SKM-1 (cell line): ENCODE results near the gene TGIF2.
"Not testable (repeated sequence)": the region's sequence is repeated elsewhere in the genome, so short reads cannot be mapped to it uniquely, and the experiment has no call there.

Source experiments
- DNase-seq: peaks from one replicate; lab custom pipeline; 2025; ENCODE audit not compliant: unreplicated experiment; lab: John Stamatoyannopoulos, UW

The TGIF2 gene

DNA sequence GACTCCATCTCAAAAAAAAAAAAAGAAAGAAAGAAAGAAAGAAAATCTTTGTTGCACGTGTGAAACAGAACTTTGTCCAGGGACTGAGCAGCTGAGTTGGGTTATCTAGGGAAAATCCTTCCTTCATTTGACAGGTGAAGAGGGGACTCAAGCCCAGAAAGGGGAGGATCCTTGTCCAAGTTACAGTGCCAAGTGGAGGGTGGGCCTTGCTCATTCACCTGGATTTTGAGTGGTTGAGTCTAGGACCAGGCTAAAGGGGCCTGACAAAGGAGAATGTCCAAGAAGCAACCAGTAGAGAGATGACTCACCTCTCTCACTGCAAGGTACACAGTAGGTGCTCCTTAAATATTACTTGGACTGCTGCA is 2.7 kb downstream of the TGIF2 start:
- DNase-seq = no peak

GRCh38 chr20:36578356-36579041 is 5.1 kb downstream of the TGIF2 start:
- no peak for DNase-seq

- no peak for DNase-seq
Measured at GRCh38 chr20:36579996-36580545, 6.7 kb downstream of the TGIF2 start.

DNA sequence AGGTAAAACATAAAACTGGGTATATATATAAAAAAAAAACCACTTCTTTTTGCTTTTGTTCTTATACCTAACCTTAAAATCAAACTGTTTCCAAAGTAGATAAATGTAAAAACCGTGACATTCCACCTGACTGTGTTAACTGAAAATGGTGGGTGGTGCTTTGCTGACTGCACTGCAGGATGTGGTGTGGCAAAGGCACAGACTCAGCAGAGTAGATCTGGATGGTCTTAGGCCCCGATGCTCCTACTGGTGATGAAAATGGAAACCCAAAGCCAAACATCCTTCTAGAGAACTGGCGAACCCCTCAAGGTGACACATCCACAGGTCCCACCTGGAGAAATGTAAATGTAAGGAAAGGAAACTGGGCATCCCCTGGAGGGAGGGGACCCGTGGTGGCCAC is 8.9 kb downstream of the TGIF2 start:
- no peak for DNase-seq

- no peak for DNase-seq
Measured at GRCh38 chr20:36582821-36583220, 9.4 kb downstream of the TGIF2 start.

DNA sequence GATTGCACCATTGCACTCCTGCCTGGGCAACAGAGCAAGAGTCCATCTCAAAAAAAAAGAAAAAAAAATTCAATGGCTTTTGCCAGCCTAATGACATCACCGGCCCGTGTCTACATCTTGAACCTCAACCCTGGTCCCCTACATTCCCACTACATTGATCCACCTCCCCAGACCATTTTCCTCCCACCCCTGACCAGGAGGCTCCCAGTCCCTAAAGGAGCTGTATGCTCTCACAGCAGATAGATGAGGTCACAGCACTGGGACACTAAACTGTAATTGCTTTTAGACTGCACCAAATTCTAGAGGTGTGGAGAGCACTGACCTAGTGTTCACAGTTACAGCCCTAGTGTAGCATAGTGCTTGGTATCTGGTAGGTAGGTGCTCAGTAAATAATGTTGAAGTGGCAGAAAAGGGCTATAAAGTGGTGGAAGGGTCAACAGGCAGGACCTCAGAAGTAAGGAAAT is 10.7 kb downstream of the TGIF2 start:
- DNase-seq = no peak

DNA sequence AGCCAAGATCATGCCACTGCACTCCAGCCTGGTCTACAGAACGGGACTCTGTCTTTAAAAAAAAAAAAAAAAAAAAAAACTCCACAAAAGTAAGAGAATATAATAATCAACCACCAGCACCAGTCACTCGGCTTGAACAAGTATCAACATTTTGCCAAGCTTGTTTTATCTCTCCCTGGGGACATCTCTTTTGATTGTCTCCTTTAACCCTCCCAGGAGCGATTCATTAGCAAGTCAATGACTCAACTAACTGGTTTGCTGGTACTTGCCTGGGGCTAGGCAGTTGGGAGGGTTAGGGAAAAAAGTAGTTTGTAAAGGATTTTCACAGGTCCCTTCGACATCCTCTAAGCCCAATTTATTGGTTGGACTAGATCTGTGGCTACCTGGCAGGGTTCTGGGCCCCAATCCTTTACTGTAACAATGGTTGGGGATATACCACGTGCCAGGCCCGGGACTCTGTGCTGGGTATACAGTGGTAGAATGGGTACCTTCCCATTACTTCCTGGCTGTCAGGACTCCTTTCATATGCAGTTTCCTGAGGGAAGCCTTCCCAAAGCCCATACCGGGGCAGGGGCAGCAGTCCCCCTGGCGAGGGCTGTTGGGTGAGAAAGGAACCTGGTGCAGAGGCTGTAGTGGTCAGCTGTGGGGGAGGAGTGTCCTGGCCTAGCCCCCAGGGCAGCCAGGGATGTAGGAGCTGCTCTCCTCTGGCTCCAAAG is 12.2 kb downstream of the TGIF2 start:
- no peak for DNase-seq

- no peak for DNase-seq
Measured at GRCh38 chr20:36587388-36588070, 14.1 kb downstream of the TGIF2 start.

DNA sequence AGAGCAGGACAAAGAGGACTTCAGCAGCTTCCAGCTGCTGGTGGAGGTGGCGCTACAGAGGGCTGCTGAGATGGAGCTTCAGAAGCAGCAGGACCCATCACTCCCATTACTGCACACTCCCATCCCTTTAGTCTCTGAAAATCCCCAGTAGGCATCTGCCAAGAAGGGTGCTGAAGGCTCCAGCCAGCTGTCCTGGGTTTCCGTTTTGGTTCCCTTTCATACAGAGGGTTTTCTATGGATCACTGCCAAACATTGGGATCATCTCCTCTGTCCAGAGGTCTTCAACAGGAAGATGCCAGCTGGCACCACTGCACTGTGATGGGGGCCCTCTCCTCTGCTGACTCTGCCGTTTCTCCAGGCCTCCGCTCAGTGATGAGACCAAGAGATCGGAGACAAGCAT is 17.9 kb downstream of the TGIF2 start:
- no peak for DNase-seq

DNA sequence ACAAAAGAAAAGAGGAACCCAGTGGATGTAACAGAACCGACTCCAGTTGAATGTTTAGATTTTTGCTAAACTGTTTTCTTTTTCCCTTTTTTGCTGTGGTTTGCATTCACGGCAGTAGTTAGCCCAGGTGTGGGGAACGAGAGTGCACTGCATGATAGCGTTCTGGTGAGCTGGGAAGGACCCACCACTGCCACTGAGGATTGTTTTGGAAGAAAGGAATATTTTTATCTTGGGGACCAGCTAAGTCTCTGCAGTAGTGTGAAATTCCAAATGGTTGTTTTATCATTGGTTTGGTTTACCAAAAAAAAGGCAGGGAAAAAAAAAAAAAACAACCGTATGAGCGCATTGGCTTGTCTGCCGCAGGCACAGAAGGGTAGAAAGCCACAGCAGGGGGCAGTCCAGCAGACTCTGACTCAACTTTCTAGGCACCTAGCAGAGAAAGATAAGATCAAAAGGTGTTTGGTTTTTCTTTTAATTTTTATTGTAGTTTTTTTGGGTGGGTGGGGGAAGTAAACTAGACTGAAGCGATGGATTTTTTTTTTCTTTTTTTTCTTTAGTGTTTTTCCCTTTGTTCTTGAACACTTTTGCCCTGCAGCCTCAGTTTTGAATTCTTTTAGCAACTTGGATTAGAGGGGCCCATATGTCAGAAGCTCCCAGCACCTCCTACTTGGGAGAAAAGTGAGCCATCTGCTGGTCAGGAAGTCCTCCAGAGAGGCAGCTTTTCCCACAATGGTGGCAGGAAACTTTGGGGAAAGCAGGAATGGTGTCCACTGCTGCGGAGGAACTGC is 18.7 kb downstream of the TGIF2 start:
- DNase-seq = no peak

GRCh38 chr20:36593347-36593929 is 20.0 kb downstream of the TGIF2 start:
- DNase-seq = no peak

DNA sequence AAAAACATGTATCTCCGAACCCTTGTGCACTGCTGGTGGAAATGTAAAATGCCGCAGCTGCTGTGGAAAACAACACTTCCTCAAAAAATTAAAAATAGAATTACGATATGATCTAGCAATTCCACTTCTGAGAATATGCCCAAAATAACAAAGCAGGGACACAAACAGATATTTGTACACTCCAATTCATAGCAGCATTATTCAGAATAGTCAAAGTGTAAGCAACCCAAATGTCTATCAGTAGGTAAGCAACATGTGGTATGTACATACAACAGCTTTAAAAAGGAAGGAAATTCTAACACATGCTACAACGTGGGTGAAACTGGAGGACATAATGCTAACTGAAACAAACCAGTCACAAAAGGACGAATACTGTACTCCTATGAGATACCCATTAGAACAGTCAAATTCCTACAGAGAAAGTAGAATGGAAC is 26.5 kb downstream of the TGIF2 start:
- DNase-seq = no peak

DNA sequence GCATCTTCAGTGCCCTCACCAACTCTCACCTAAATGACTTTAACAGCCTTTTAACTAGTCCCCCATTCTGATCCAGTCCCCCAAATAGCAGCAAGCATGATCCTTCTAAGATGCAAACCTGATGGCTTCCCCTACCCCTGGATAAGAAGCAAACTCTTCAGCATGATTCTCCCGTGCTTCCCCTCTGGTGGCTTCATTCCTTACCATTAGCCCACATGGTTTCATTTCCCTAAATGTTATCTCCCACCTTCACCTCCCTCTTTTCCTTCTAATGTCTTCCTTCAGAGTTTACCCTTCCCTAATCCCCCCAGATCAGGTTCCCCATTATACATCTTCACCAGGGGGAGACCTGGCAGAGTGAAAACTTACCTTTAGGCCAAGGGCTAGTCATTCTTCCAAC is 28.1 kb downstream of the TGIF2 start:
- no peak for DNase-seq

- no peak for DNase-seq
Measured at GRCh38 chr20:36604952-36605398, 31.6 kb downstream of the TGIF2 start.

GRCh38 chr20:36605399-36606157 is 32.2 kb downstream of the TGIF2 start, which contains the start of gene RAB5IF:
TSS of gene RAB5IF (plus strand) at chr20:36605779. CDS start at chr20:36605952, 173 bp downstream.
- DNase-seq = peak; percentile 97

DNA sequence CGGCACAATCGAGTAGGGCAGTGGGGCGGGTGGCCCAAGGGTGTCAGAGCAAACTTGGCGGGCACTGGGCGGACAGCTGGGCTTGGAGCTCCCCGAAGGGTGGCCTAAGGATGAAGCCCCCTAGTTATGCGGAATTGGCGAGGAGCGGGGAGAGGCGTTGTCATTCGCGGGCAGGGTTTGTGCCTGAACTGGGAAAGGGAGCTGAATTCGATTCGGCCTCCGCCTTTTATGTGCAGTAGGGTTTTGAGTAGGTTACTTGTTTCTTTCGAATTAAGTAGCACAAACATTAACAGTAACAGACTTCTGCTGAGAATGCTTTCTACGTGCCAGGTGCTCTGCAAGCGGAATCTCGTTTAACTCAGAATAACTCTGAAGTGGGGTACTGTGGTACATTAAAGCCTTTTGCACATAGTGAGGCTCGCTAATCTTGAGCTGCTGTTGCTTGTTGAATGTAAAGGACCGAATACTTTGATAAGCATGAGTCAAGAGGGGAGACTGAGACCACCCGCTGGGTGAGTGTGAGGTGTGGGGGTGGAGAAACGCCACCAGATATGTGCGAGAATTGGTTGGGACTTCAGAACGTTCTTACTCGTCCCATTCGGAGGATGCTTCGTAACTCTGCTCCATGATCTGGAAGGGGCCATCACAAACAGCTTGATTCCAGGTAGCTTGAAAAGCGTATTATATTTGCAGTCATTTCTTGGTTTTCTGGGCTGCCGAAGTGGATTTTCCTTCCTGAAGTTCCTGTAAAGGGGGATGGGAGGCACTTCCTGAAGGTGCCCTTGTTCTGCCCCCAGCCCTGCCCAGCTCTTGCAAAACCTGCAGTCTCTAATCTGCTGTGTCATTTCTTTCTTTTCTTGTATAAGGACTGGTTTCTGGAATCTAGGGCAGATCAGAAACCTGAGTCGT is 33.0 kb downstream of the TGIF2 start:
- peak; percentile 66 for DNase-seq

DNA sequence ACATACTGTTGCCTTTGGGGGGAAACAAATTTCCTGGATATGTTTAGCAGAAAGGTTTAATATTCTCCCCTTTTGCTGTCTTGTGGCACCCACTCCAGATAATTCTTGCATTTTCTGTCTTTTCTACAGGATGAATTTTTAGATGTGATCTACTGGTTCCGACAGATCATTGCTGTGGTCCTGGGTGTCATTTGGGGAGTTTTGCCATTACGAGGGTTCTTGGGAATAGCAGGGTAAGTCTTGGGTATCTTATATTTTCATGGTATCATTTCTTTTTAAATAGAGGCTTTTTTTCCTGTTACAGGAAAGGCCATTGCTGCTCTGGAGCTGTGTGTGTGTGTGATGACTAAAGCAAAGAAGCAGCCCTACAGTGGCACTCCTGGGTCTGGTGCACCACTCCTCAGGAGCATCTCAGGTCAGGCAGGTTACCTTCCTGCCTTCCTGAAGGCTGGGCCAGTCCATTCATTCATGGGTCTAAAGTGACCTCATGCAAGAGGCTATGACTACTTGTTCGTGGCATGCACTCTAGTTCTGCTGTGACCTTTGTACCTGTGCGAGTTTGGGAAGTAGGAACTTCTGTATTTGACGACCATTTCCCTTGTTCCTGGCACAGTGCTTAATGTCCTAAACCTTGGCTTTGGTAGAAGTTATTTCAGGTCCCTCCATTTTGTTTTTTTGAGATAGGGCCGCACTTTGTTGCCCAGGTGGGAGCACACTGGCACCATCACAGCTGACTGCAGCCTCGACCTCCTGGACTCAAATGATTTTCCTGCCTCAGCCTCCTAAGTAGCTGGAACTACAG is 34.4 kb downstream of the TGIF2 start:
- no peak for DNase-seq

DNA sequence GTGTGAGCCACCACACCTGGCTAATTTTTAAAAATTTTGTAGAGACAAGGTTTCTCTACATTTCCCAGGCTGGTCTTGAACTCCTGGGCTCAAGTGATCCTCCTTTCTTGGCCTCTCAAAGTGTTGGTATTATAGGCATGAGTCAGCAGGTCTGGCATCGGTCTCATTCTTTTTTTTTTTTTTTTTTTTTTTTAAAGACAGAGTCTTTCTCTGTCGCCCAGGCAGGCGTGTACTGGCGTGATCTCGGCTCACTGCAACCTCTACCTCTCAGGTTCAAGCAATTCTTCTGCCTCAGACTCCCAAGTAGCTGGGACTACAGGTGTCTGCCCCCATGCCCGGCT is 35.0 kb downstream of the TGIF2 start:
- DNase-seq = not testable (repeated sequence)
